ENCODE measurements around the gene KDM5B. TPM values are rescaled to one million over a fixed set of nuclear protein-coding genes. Genes with fewer than 3 reads are reported as not detected.

Gene KDM5B
- polyA plus RNA-seq, 1 donor from 2014 or later, result 88.4 TPM

DNA sequence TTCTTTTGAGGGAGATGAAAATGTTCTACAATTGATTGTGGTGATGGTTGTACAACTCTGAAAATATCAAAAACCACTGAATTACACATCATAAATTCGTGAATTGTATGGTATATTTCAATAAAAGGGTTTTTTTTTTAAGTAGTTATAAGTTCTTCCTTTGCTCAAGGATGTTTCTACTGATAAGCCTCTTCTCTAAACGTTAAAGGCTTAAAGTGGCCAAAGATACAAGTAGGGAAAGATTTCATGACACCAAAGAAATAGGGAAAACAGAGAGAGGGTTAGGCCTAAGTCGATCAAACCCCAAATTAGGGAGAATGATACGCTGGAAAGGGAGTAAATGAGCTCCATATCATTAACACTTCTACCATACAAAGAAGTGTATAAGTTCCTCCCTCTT lies 4.1 kb downstream of the KDM5B start:
- Histone ChIP-seq H3K27ac (ENCODE audit: low read length) (peak overlapping the region; percentile 93), H3K4me3 (ENCODE audit: low read length) (peak overlapping the region; percentile 98), H3K9ac (ENCODE audit: low read length) (no peak overlapping the region), H3K36me3 (ENCODE audit: insufficient read depth, low read length) (peaks cover 4% of the 10 kb centered on the region), H3K27me3 (ENCODE audit: insufficient read depth, low read depth, low read length) (no peaks in the 10 kb centered on the region), H3F3A (ENCODE audit: insufficient read depth, low read length, poor library complexity, severe bottlenecking) (no peaks in the 10 kb centered on the region), H3K79me2 (replicated peaks; ENCODE audit: insufficient read depth, low read length) (peaks cover 96% of the 10 kb centered on the region), H2AFZ (ENCODE audit: low read depth, low read length) (no peak overlapping the region), H3K4me2 (ENCODE audit: low read length) (peak overlapping the region; percentile 93), H4K20me1 (ENCODE audit: insufficient read depth) (peaks cover 27% of the 10 kb centered on the region), H3K9me2 (ENCODE audit: insufficient read depth, low read length) (no peaks in the 10 kb centered on the region), H3K9me3 (ENCODE audit: low read length) (no peaks in the 10 kb centered on the region)
- TF ChIP-seq POLR2AphosphoS5 (IDR thresholded peaks at IDR 0.05) (no peak), EP300 (conservative IDR thresholded peaks at IDR 0.05; ENCODE audit: poor library complexity, severe bottlenecking) (no peak), RAD21 (conservative IDR thresholded peaks at IDR 0.05) (no peak), TAF1 (IDR thresholded peaks at IDR 0.05; ENCODE audit: low read depth) (no peak), EZH2 (IDR thresholded peaks at IDR 0.05; ENCODE audit: borderline replicate concordance, insufficient read depth, low read length, poor library complexity, severe bottlenecking) (no peak), MXI1 (conservative IDR thresholded peaks at IDR 0.05; ENCODE audit: poor library complexity, severe bottlenecking) (no peak), SMC3 (conservative IDR thresholded peaks at IDR 0.05; ENCODE audit: poor library complexity) (no peak)
- TF ChIP-seq, protein P1, sequence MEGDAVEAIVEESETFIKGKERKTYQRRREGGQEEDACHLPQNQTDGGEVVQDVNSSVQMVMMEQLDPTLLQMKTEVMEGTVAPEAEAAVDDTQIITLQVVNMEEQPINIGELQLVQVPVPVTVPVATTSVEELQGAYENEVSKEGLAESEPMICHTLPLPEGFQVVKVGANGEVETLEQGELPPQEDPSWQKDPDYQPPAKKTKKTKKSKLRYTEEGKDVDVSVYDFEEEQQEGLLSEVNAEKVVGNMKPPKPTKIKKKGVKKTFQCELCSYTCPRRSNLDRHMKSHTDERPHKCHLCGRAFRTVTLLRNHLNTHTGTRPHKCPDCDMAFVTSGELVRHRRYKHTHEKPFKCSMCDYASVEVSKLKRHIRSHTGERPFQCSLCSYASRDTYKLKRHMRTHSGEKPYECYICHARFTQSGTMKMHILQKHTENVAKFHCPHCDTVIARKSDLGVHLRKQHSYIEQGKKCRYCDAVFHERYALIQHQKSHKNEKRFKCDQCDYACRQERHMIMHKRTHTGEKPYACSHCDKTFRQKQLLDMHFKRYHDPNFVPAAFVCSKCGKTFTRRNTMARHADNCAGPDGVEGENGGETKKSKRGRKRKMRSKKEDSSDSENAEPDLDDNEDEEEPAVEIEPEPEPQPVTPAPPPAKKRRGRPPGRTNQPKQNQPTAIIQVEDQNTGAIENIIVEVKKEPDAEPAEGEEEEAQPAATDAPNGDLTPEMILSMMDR (IDR thresholded peaks at IDR 0.05; ENCODE audit: poor library complexity, severe bottlenecking), result no peak
- TF ChIP-seq, protein P2, sequence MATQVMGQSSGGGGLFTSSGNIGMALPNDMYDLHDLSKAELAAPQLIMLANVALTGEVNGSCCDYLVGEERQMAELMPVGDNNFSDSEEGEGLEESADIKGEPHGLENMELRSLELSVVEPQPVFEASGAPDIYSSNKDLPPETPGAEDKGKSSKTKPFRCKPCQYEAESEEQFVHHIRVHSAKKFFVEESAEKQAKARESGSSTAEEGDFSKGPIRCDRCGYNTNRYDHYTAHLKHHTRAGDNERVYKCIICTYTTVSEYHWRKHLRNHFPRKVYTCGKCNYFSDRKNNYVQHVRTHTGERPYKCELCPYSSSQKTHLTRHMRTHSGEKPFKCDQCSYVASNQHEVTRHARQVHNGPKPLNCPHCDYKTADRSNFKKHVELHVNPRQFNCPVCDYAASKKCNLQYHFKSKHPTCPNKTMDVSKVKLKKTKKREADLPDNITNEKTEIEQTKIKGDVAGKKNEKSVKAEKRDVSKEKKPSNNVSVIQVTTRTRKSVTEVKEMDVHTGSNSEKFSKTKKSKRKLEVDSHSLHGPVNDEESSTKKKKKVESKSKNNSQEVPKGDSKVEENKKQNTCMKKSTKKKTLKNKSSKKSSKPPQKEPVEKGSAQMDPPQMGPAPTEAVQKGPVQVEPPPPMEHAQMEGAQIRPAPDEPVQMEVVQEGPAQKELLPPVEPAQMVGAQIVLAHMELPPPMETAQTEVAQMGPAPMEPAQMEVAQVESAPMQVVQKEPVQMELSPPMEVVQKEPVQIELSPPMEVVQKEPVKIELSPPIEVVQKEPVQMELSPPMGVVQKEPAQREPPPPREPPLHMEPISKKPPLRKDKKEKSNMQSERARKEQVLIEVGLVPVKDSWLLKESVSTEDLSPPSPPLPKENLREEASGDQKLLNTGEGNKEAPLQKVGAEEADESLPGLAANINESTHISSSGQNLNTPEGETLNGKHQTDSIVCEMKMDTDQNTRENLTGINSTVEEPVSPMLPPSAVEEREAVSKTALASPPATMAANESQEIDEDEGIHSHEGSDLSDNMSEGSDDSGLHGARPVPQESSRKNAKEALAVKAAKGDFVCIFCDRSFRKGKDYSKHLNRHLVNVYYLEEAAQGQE (IDR thresholded peaks at IDR 0.05; ENCODE audit: borderline replicate concordance), result no peak

DNA sequence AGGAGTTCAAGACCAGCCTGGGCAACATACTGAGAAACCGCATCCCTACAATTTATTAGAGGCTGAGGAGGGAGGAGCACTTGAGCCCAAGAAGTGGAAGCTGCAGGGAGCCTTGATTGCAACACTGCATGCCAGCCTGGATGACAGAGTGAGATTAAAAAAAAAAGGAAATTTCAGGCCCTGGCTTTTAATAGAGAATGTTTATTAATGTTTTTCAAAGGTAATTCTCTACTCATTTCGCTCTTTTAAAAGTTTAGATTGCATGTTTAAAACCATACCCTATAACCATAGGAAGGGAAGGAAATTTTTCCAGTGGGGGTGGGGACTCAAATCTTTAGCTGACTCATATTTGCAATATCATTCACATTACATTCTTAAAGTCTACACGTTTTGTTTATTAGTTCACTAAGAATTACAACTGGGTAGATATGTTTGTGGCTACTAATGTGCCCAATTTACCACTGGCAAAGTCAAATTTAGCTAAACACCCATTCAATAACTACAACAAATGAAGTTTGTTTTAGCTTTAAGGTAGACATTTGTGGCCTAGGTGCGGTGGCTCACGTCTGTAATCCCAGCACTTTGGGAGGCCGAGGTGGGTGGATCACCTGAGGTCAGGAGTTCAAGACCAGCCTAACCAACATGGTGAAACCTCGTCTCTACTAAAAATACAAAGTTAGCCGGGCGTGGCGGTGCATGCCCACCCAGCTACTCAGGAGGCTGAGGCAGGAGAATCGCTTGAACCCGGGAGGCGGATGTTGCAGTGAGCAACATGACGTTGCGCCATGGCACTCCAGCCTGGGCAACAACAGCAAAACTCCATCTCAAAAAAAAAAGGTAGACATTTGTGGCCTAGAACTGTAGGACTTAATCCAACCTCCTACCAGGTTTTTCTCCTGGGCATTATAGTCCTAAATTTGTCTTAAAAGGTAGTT lies 5.0 kb downstream of the KDM5B start:
- Histone ChIP-seq H3K9me2 (ENCODE audit: insufficient read depth, low read length) (no peaks in the 10 kb centered on the region), H3F3A (ENCODE audit: insufficient read depth, low read length, poor library complexity, severe bottlenecking) (no peaks in the 10 kb centered on the region), H2AFZ (ENCODE audit: low read depth, low read length) (no peak overlapping the region), H3K27ac (ENCODE audit: low read length) (no peak overlapping the region), H3K36me3 (ENCODE audit: insufficient read depth, low read length) (peaks cover 4% of the 10 kb centered on the region), H3K9me3 (ENCODE audit: low read length) (no peaks in the 10 kb centered on the region), H3K4me2 (ENCODE audit: low read length) (no peak overlapping the region), H3K9ac (ENCODE audit: low read length) (no peak overlapping the region), H4K20me1 (ENCODE audit: insufficient read depth) (peaks cover 36% of the 10 kb centered on the region), H3K27me3 (ENCODE audit: insufficient read depth, low read depth, low read length) (no peaks in the 10 kb centered on the region), H3K4me3 (ENCODE audit: low read length) (peak overlapping the region; percentile 98), H3K79me2 (replicated peaks; ENCODE audit: insufficient read depth, low read length) (peaks cover 98% of the 10 kb centered on the region)
- TF ChIP-seq SMC3 (conservative IDR thresholded peaks at IDR 0.05; ENCODE audit: poor library complexity) (no peak), EZH2 (IDR thresholded peaks at IDR 0.05; ENCODE audit: borderline replicate concordance, insufficient read depth, low read length, poor library complexity, severe bottlenecking) (no peak), POLR2AphosphoS5 (IDR thresholded peaks at IDR 0.05) (no peak), EP300 (conservative IDR thresholded peaks at IDR 0.05; ENCODE audit: poor library complexity, severe bottlenecking) (no peak)

Data from neural cell (in vitro differentiated cells).